HEK293T (cell line): ENCODE results near the gene BMP7.
"Not testable (repeated sequence)": the region's sequence is repeated elsewhere in the genome, so short reads cannot be mapped to it uniquely, and the experiment has no call there.

Experiments used
- ARNT ChIP-seq: fragments of 450-650 bp; IDR thresholded peaks from 2 replicates; pipeline ENCODE4 v1.6.1; 2017; ENCODE audit warnings: mild to moderate bottlenecking
- BHLHE40 ChIP-seq: fragments of 450-650 bp; IDR thresholded peaks from 2 replicates; pipeline ENCODE4 v1.6.1; 2016; ENCODE audit warnings: mild to moderate bottlenecking, moderate library complexity, borderline replicate concordance
- ELF4 ChIP-seq: fragments of 450-650 bp; IDR thresholded peaks from 2 replicates; pipeline ENCODE4 v1.6.1; 2017; ENCODE audit warnings: antibody characterized with exemption
- FOXA1 ChIP-seq: fragments of 450-650 bp; IDR thresholded peaks from 2 replicates; pipeline ENCODE4 v1.6.1; 2016; ENCODE audit warnings: mild to moderate bottlenecking
- FOXK2 ChIP-seq: fragments of 450-650 bp; IDR thresholded peaks from 2 replicates; pipeline ENCODE4 v1.6.1; 2016; ENCODE audit warnings: mild to moderate bottlenecking
- FOXM1 ChIP-seq: fragments of 450-650 bp; IDR thresholded peaks from 2 replicates; pipeline ENCODE4 v1.6.1; 2017; ENCODE audit warnings: mild to moderate bottlenecking, borderline replicate concordance
- HDGF ChIP-seq: fragments of 450-650 bp; IDR thresholded peaks from 2 replicates; pipeline ENCODE4 v1.6.1; 2017; ENCODE audit warnings: antibody characterized with exemption, borderline replicate concordance
- L3MBTL2 ChIP-seq: fragments of 450-650 bp; conservative IDR thresholded peaks from 2 replicates; pipeline ENCODE4 v1.6.1; 2016; ENCODE audit warnings: mild to moderate bottlenecking
- LEF1 ChIP-seq: fragments of 450-650 bp; IDR thresholded peaks from 2 replicates; pipeline ENCODE4 v1.6.1; 2017; ENCODE audit warnings: mild to moderate bottlenecking, borderline replicate concordance
- NFRKB ChIP-seq: fragments of 450-650 bp; IDR thresholded peaks from 2 replicates; pipeline ENCODE4 v1.6.1; 2016; ENCODE audit warnings: mild to moderate bottlenecking, moderate library complexity
- PKNOX1 ChIP-seq: fragments of 450-650 bp; IDR thresholded peaks from 2 replicates; pipeline ENCODE4 v1.6.1; 2016
- SP1 ChIP-seq: fragments of 450-650 bp; IDR thresholded peaks from 2 replicates; pipeline ENCODE4 v1.6.1; 2017
- SUZ12 ChIP-seq: fragments of 450-650 bp; IDR thresholded peaks from 2 replicates; pipeline ENCODE4 v1.6.1; 2016; ENCODE audit warnings: mild to moderate bottlenecking
- ZNF384 ChIP-seq: fragments of 450-650 bp; IDR thresholded peaks from 2 replicates; pipeline ENCODE4 v1.6.1; 2016

GRCh38 chr20:57279548-57279947 is 13.1 kb upstream of the BMP7 start:
- not testable (repeated sequence) for TF ChIP-seq SP1, ELF4, LEF1, FOXM1, PKNOX1, ZNF384, FOXA1, NFRKB, BHLHE40, ARNT, HDGF, SUZ12, L3MBTL2, FOXK2
